HepG2 (cell line): ENCODE data around the gene MYH16. TPM values are rescaled to one million over a fixed set of nuclear protein-coding genes. Genes with fewer than 3 reads are reported as not detected.

Source experiments
- ATAC-seq: fragments of 200-7000 bp; cut with Tn5 transposase; 3 replicates; pipeline ENCODE4 v1.9.1; 2020; ENCODE audit warnings: mild to moderate bottlenecking, moderate library complexity
- BruUV-seq: library from RNA; stranded (reverse); fragments of 400-500 nt; replicated peaks from 2 replicates; lab custom pipeline; 2021; lab: Mats Ljungman, UMichigan
- CTCF ChIA-PET: fragments of 300-600 bp; formaldehyde crosslinking; extraction: SDS; loops from one replicate; lab custom pipeline; 2021; ENCODE audit warnings: low total read pairs, inconsistent platforms, low intra/inter-chr PET ratio; lab: Yijun Ruan, JAX
- POLR2A ChIA-PET: fragments of 350-600 bp; sonication (Branson Sonifier 250); formaldehyde crosslinking; loops from one replicate; lab custom pipeline; 2020; ENCODE audit warnings: antibody characterized with exemption, inconsistent platforms; lab: Yijun Ruan, JAX
- DNase-seq: peaks from one replicate; pipeline ENCODE4 v3.0.0-alpha.2; 2015; ENCODE audit warnings: low spot score
- FAIRE-seq: peaks from 3 replicates; lab custom pipeline; 2011; peaks lifted over from hg19 to GRCh38; lab: Jason Lieb, UNC
- H2AFZ ChIP-seq: one replicate; pipeline ENCODE4 v1.6.1; 2011; ENCODE audit warnings: low read length, inconsistent platforms
- H3K27ac ChIP-seq: fragments of 300-600 bp; 3 replicates; pipeline ENCODE4 v1.8.0; 2011; ENCODE audit warnings: mixed run types, mild to moderate bottlenecking, mixed read lengths, low read length, inconsistent platforms; ENCODE audit not compliant: insufficient read depth; ENCODE audit errors: extremely low read length
- H3K27me3 ChIP-seq, 2 experiments: fragments of 200-600 bp in 1 of 2; 2 replicates in 1 of 2; 3 replicates in 1 of 2; pipeline versions ENCODE4 v1.6.0 to v1.8.0; 2011; ENCODE audit warnings: low read length in 2 of 2, mild to moderate bottlenecking in 2 of 2, moderate library complexity in 2 of 2, inconsistent platforms in 1 of 2; ENCODE audit not compliant: insufficient read depth in 2 of 2, control insufficient read depth in 1 of 2
- H3K36me3 ChIP-seq, 2 experiments: fragments of 200-600 bp in 1 of 2; replicated peaks in 1 of 2; 2 replicates in 1 of 2; 3 replicates in 1 of 2; pipeline versions ENCODE4 v1.5.1 to v1.8.0; 2011; ENCODE audit warnings: low read length in 2 of 2, inconsistent platforms in 1 of 2; ENCODE audit not compliant: insufficient read depth in 2 of 2, control insufficient read depth in 1 of 2
- H3K4me1 ChIP-seq: 2 replicates; pipeline ENCODE4 v1.5.1; 2012; ENCODE audit warnings: low read length, inconsistent platforms; ENCODE audit not compliant: insufficient read depth
- H3K4me2 ChIP-seq: 2 replicates; pipeline ENCODE4 v1.6.0; 2011; ENCODE audit warnings: low read depth, low read length, inconsistent platforms
- H3K4me3 ChIP-seq, 3 experiments: fragments of 200-600 bp in 1 of 3; sonication (generic), shearing (Covaris generic) in 1 of 3; replicated peaks in 1 of 3; 2 replicates each; pipeline ENCODE4 v1.5.1; 2011 to 2016; ENCODE audit warnings: low read length in 3 of 3, inconsistent platforms in 2 of 3, low read depth in 2 of 3, mild to moderate bottlenecking in 2 of 3, control low read depth in 1 of 3, mixed read lengths in 1 of 3; ENCODE audit not compliant: insufficient read depth in 1 of 3
- H3K79me2 ChIP-seq: one replicate; pipeline ENCODE4 v1.6.1; 2011; ENCODE audit warnings: low read length, inconsistent platforms; ENCODE audit not compliant: insufficient read depth
- H3K9ac ChIP-seq: 2 replicates; pipeline ENCODE4 v1.6.0; 2011; ENCODE audit warnings: mild to moderate bottlenecking, low read depth, low read length, inconsistent platforms; ENCODE audit not compliant: insufficient read depth
- H3K9me3 ChIP-seq: 2 replicates; pipeline ENCODE4 v1.5.1; 2012; ENCODE audit warnings: mild to moderate bottlenecking, low read length
- H4K20me1 ChIP-seq: 2 replicates; pipeline ENCODE4 v1.6.0; 2011; ENCODE audit warnings: inconsistent platforms, mild to moderate bottlenecking, low read length, moderate library complexity; ENCODE audit not compliant: insufficient read depth
- GABPB1 ChIP-seq: IDR thresholded peaks from 2 replicates; pipeline ENCODE4 v1.6.1; 2016; ENCODE audit warnings: mild to moderate bottlenecking, missing genetic modification reagents, moderate library complexity, missing compliant biosample characterization
- MNT ChIP-seq: fragments of 450-650 bp; IDR thresholded peaks from 2 replicates; pipeline ENCODE4 v1.6.1; 2016
- POLR2AphosphoS2 ChIP-seq: IDR thresholded peaks from 2 replicates; pipeline ENCODE4 v1.6.1; 2011; ENCODE audit warnings: low read depth, low read length, improper control_type of control experiment
- SRSF4 ChIP-seq: fragments of 200-400 bp; formaldehyde crosslinking; IDR thresholded peaks from one replicate; pipeline ENCODE4 v1.6.1; 2018; ENCODE audit warnings: mild to moderate bottlenecking, low read depth, low read length, moderate library complexity; ENCODE audit not compliant: poor library complexity, severe bottlenecking
- ZBTB33 ChIP-seq: sonication (generic); formaldehyde crosslinking; IDR thresholded peaks from 2 replicates; pipeline ENCODE4 v1.4.0; 2020; ENCODE audit warnings: missing genetic modification reagents
- ZFP82 ChIP-seq: sonication (generic); formaldehyde crosslinking; IDR thresholded peaks from 2 replicates; pipeline ENCODE4 v1.5.1; 2020; ENCODE audit warnings: mild to moderate bottlenecking, missing genetic modification reagents, borderline replicate concordance
- ZNF770 ChIP-seq: sonication (generic); formaldehyde crosslinking; IDR thresholded peaks from 2 replicates; pipeline ENCODE4 v1.5.0; 2020; ENCODE audit warnings: mild to moderate bottlenecking, missing genetic modification reagents
- WGBS: methylation state at CpG from one replicate; pipeline ENCODE4 v1.1.6; 2017; ENCODE audit warnings: low lambda C conversion rate; 5-methylcytosine and 5-hydroxymethylcytosine counted together
- in situ Hi-C: cut with HindIII; loops from 2 replicates; pipeline ENCODE4 v1.10.0; 2017; ENCODE audit warnings: low pct_unique_long_range_greater_than_20kb; ENCODE audit not compliant: extremely low pct_ligation_motif_present
- intact Hi-C: fragments of 100-400 bp; cut with micrococcal nuclease; formaldehyde crosslinking; loops from one replicate; pipeline ENCODE4 v1.10.0; 2022; ENCODE audit not compliant: unreplicated experiment
- polyA plus RNA-seq, 8 experiments: library from polyadenylated mRNA; depleted of rRNA in 3 of 8; stranded (reverse) in 7 of 8; unstranded in 1 of 8; fragments of >200 nt; fragmentation: Illumina TruSeq in 4 of 8; extraction: Trizol in 4 of 8; gene quantifications; 2 replicates each; pipeline versions ENCODE4 v1.2.1 to v1.2.3, GENCODE V29; 2011 to 2016; ENCODE audit warnings: low read depth in 4 of 8, missing spikeins in 1 of 8, mixed read lengths in 1 of 8; ENCODE audit not compliant: insufficient read depth in 1 of 8
- total RNA-seq, 5 experiments: library from RNA; depleted of rRNA; stranded (reverse); fragments of >200 nt; fragmentation: Illumina TruSeq; extraction: Trizol; gene quantifications; 2 replicates each; pipeline ENCODE4 v1.2.3, GENCODE V29; 2016; ENCODE audit warnings: low read depth in 1 of 5

MYH16 gene
- total and polyA plus RNA-seq, 2 of the 13 experiments (the other 11 are each of a cell fraction or from before 2014, with no cell fraction given) = 0.05 to 0.15 TPM

GRCh38 chr7:99287779-99288534, 15.3 kb downstream of the MYH16 start:
- H4K20me1 ChIP-seq = no peaks in the 10 kb centered on the region
- no peak overlapping the region for H3K4me2 ChIP-seq
- H3K79me2 ChIP-seq = no peaks in the 10 kb centered on the region
- ChIA-PET CTCF (no interaction called here), POLR2A (no interaction called here)
- in situ Hi-C loops = no loop called here
- no peak overlapping the region for H3K27ac ChIP-seq
- TF ChIP-seq ZFP82 (CRISPR knock-in tag) = no peak
- TF ChIP-seq MNT = peak; percentile 35; the same call in 1 of the 2 replicates
- TF ChIP-seq ZNF770 (CRISPR knock-in tag) = peak; percentile 43; the same call in 1 of the 2 replicates
- TF ChIP-seq POLR2AphosphoS2 = no peak
- peak; percentile 51; the same call in 1 of the 2 replicates for TF ChIP-seq ZBTB33 (CRISPR knock-in tag)
- TF ChIP-seq SRSF4 = no peak
- no peak for TF ChIP-seq GABPB1 (CRISPR knock-in tag)
- ATAC-seq = no peak
- H3K4me1 ChIP-seq = no peaks in the 10 kb centered on the region
- intact Hi-C loops = no loop called here
- H3K27me3 ChIP-seq = 0 out of 5 replicates have a peak, but pooled peaks cover 0 to 5% of the 10 kb centered on the region in 2 experiments
- no peaks in the 10 kb centered on the region for H3K9me3 ChIP-seq
- no peaks in the 10 kb centered on the region for H3K36me3 ChIP-seq
- no peak overlapping the region for H3K4me3 ChIP-seq
- no peak for DNase-seq
- no peak for FAIRE-seq
- BruUV-seq = no TSS peak
- WGBS = 74% methylated on average over 22 of the region's 23 CpGs
- H2AFZ ChIP-seq = no peak overlapping the region
- H3K9ac ChIP-seq = no peak overlapping the region
